SKM-1 (cell line): Measurements from ENCODE around the gene SPTB.

ENCODE experiments used
- DNase-seq: peaks from one replicate; lab custom pipeline; 2025; ENCODE audit not compliant: unreplicated experiment; lab: John Stamatoyannopoulos, UW

SPTB gene

GRCh38 chr14:64889352-64889751, 9.6 kb upstream of the SPTB start:
- no peak for DNase-seq

GRCh38 chr14:64885559-64885958, 5.9 kb upstream of the SPTB start:
- no peak for DNase-seq

DNA sequence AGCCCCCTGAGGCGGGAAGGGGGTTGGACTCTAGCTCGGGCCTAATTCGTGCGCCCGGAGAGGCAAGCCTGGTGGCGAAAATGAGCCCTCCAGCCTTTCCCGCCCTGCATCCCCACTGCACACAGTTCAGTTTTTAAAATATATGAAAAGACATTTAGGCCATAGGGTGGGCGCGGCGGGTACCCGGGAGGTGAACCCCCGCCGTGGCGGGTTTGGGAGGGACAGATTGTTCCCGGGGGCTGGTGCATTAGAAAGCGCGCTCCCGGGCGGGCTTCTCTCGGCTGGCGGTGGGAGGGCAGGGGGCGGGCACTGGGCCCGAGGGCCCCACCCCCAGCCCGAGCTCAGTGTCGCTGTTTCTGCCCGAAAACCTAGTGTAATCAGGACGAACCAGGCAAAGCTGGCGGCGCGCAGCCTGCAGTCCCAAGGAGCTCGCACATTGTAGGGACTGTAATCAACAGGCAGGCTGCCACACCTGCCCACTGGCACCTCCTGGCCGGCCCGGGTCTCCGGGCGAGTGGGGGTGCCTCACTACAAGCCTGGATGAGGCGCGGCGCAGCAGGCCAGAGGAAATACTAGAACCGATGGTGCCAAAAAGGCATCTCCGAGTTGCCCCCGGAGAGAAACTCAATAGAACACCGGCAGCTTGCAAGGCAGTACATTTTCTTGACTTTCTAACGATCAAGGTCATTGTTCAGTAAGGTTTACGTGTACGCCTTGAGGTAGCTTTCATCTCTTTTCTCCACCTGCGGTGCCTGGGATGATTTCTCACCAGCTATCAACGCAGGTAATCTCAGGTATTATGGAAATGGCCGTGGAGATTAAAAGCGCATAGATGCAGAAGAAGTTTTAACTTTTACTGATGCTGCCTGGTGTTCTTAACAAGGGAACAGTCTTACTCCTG, 764 bp upstream of the SPTB start:
- DNase-seq: no peak

- no peak for DNase-seq
These were observed 671 bp downstream of the SPTB start for GRCh38 chr14:64878837-64879634.

GRCh38 chr14:64877846-64878245, 1.9 kb downstream of the SPTB start:
- DNase-seq: no peak

DNA sequence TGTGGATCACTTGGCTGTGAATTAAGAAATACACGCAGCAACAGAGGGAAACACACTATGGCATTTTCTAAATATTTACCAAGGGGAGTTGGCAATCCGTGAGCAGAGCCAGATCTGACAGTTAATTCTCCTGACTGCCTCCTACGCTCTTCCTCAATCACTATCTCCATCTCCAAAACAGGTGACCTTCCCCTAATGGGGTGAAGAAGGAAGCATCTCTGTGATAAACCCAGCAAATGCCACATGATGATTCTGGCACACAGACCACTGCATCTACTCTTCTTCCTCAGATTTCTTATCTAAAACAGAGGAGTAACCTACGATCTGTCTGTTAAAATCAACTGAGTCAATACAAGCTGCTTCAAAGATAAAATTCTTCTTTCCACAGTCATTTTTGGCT, 4.4 kb downstream of the SPTB start:
- DNase-seq: no peak

GRCh38 chr14:64873506-64874219, 6.0 kb downstream of the SPTB start:
- no peak for DNase-seq

GRCh38 chr14:64871344-64871743, 8.4 kb downstream of the SPTB start:
- DNase-seq: no peak

- DNase-seq: no peak
These were observed 9.5 kb downstream of the SPTB start for GRCh38 chr14:64870160-64870559.

GRCh38 chr14:64868841-64869240, 10.9 kb downstream of the SPTB start:
- no peak for DNase-seq

DNA sequence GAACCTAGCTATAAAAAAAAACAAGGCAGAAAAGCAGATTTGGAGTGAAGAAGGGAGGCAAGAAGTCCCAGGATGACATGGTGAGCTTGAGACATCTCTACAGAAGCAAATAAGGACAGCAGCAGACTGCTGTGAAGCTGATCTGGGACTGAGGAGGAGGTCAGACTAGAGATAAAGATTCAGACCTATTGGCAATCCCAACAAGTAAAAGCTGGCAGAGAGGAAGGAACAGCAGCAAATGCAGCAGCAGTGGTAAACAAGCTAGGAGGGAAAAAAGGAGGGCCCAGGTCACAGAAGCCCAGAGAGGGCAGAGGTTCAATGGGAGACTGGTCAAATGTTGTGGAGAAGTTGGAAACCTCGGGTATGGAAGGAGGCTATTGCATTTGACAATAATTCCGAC, 11.3 kb downstream of the SPTB start:
- DNase-seq: no peak

GRCh38 chr14:64867182-64867581, 12.5 kb downstream of the SPTB start:
- DNase-seq: no peak

DNA sequence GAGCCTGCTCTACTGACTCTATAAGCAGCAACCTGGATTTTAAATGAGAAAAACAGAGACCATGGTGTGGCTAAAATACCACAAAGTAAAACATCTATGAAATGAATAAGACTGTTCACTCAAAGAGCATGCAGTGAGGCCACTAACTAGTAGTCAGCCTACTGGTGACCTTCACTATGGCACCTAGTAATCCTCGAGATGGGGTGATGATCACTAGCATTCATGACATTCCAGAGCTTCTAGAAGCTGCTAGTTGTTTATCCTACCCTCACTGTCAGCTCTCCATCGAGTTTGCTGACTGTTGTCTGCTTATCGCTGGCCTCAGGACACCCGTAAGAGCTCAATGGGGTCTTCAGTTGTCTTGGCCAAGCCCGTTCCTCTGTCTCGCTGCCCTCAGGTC, 13.7 kb downstream of the SPTB start:
- no peak for DNase-seq

DNA sequence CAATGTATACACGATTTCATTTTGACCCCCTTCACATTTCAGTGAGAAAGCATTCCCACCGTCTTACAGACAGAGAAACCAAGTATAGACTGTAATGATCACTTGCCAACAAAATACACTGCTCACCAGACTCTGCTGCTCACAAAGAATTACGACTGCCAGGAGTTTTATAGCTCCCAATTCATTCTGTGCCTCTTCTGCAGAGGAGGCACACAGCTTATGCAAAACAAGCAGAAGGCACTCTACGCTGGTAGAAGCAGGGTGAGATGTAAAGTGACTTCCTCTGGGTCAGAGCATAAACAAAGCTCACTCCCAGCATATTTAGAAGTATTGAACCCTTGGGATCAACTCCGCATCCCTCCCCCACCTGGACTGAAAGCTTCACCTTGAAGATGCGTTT, 14.6 kb downstream of the SPTB start:
- DNase-seq: no peak

GRCh38 chr14:64864258-64864657, 15.4 kb downstream of the SPTB start:
- no peak for DNase-seq

DNA sequence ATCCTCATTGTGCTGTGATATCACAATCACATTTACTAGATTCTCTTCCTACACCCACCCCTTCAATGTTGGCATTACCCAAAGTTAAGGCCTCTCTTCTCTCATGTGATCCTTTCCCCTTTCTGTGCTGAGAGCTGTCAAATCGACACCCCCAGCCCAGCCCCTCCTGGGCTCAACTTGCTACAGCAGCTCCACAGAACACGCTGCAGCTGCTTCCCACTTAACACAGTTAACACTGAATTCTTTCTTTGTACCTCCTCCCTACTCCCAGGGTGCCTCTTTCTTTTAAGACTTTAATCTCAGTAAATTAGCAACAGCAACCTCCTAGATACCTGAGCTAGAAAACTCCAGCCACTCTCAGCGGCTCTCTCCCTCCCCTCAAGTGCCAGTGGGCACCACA, 17.8 kb downstream of the SPTB start:
- no peak for DNase-seq

GRCh38 chr14:64860039-64860438, 19.7 kb downstream of the SPTB start:
- DNase-seq: no peak

DNA sequence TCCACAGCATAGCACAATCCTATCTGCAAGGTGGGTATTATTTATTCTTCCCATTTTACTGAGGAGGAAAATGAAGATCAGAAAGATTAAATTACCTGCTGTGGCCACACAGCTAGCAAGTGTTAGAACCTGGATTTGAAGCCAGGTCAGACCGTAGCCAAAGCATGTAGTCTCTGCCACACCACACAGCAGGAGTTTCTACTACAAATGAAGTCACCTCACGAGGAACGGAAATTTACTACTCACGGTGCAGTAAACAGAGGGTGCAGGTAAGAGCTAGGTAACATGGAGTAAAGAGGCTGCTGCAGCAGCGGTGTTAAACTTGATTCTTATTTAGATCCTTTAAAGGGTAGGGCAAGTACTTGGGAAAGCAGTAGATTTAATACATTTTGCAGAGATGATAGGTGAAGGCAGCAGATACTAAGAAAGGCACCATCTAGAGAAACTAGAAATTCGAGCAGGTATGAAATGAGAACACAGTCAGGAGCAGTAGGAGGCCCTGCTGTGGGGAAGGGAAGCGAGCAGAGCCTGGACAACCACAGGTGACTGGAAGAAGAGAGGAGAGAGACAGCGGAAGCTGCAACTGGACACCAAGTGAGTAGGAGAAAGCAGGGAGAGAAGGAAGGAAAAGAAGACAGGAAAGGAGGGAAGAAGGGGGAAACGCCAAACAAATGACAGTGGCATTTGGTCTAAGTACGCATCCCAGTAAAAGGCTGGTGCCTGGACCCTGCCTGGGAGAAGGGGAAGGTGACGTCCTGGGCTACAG, 21.5 kb downstream of the SPTB start:
- DNase-seq: no peak

GRCh38 chr14:64856529-64857445, 22.9 kb downstream of the SPTB start:
- no peak for DNase-seq
